ENCODE data around the gene PPP1R14C. TPM values are rescaled to one million over a fixed set of nuclear protein-coding genes. Genes with fewer than 3 reads are reported as not detected.
A peak's percentile ranks its signal among the peaks of the same experiment; 100 is the strongest.
"Not testable (repeated sequence)": the region's sequence is repeated elsewhere in the genome, so short reads cannot be mapped to it uniquely, and the experiment has no call there.

The PPP1R14C gene
- total RNA-seq, 2 experiments from 2014 or later, result 0.33 to 0.44 TPM

GRCh38 chr6:150228072-150228733 lies 85.4 kb downstream of the PPP1R14C start:
- Mint-ChIP-seq H3K36me3 (no peaks in the 10 kb centered on the region), H3K27ac (no peak overlapping the region), H3K9me3 (peaks cover 9% of the 10 kb centered on the region), H3K27me3 (peaks cover 48% of the 10 kb centered on the region), H3K4me1 (peaks cover 2% of the 10 kb centered on the region), H3K4me3 (no peak overlapping the region)
- DNase-seq, result no peak

DNA sequence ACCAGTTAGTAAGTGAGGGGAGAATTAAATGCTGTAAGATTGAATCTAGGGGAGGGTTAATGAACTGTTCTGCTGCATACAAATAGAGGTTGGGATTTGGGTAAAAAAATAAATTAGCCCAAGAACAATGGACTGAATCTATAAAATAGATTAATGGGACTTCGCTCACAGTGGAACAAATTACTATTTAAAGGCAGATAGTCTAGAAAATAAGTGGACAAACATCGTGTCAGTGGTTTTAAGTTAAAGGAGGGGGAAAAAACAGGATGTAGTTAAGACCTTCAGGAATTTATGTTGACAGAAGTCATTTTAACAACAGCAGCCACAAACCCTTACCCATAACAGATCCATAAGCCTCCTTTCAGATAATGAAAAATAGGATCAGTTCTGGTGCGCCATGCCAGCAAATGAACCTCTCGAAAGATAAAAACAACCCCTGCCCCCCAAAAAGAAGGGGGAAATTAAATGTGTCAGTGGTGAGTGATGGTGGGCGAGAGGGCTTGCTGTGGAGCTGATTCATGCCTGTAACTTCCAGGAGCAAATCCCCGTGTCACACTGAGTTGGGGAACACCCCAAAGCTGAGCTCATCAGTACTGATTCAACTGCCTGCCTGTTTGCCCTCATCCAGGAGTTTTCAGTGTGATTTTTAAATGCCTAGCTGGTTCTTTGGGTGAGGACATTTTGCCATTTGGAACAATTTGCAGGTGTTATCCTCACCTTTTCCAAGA lies 86.8 kb downstream of the PPP1R14C start:
- peaks cover 34% of the 10 kb centered on the region for H3K27me3 Mint-ChIP-seq
- H3K36me3 Mint-ChIP-seq, result no peaks in the 10 kb centered on the region
- no peak overlapping the region for H3K27ac Mint-ChIP-seq
- peaks cover 9% of the 10 kb centered on the region for H3K9me3 Mint-ChIP-seq
- DNase-seq, result no peak
- H3K4me1 Mint-ChIP-seq, result peaks cover 2% of the 10 kb centered on the region
- H3K4me3 Mint-ChIP-seq, result no peak overlapping the region

- H3K36me3 Mint-ChIP-seq, result no peaks in the 10 kb centered on the region
- H3K4me1 Mint-ChIP-seq, result peaks cover 3% of the 10 kb centered on the region
- peaks cover 9% of the 10 kb centered on the region for H3K9me3 Mint-ChIP-seq
- H3K4me3 Mint-ChIP-seq, result no peak overlapping the region
- no peak for DNase-seq
- peaks cover 28% of the 10 kb centered on the region for H3K27me3 Mint-ChIP-seq
- H3K27ac Mint-ChIP-seq, result no peak overlapping the region
Observed at GRCh38 chr6:150230164-150230561, 87.3 kb downstream of the PPP1R14C start.

GRCh38 chr6:150230832-150231524 lies 88.1 kb downstream of the PPP1R14C start:
- no peak overlapping the region for H3K27ac Mint-ChIP-seq
- H3K4me1 Mint-ChIP-seq, result peaks cover 5% of the 10 kb centered on the region
- peaks cover 9% of the 10 kb centered on the region for H3K9me3 Mint-ChIP-seq
- peaks cover 24% of the 10 kb centered on the region for H3K27me3 Mint-ChIP-seq
- DNase-seq, result no peak
- H3K4me3 Mint-ChIP-seq, result no peak overlapping the region
- no peaks in the 10 kb centered on the region for H3K36me3 Mint-ChIP-seq

- Mint-ChIP-seq H3K9me3 (peaks cover 9% of the 10 kb centered on the region), H3K4me3 (no peak overlapping the region), H3K27ac (no peak overlapping the region), H3K36me3 (no peaks in the 10 kb centered on the region), H3K4me1 (peaks cover 5% of the 10 kb centered on the region), H3K27me3 (peaks cover 20% of the 10 kb centered on the region)
- no peak for DNase-seq
Observed at GRCh38 chr6:150231525-150231850, 88.6 kb downstream of the PPP1R14C start.

- H3K36me3 Mint-ChIP-seq, result no peaks in the 10 kb centered on the region
- H3K4me3 Mint-ChIP-seq, result no peak overlapping the region
- peaks cover 9% of the 10 kb centered on the region for H3K9me3 Mint-ChIP-seq
- H3K27ac Mint-ChIP-seq, result no peak overlapping the region
- no peak for DNase-seq
- H3K27me3 Mint-ChIP-seq, result peaks cover 16% of the 10 kb centered on the region
- H3K4me1 Mint-ChIP-seq, result peaks cover 5% of the 10 kb centered on the region
Observed at GRCh38 chr6:150233843-150234269, 91.0 kb downstream of the PPP1R14C start.

GRCh38 chr6:150235218-150235617 lies 92.4 kb downstream of the PPP1R14C start:
- Mint-ChIP-seq H3K27me3 (peaks cover 13% of the 10 kb centered on the region), H3K9me3 (peaks cover 9% of the 10 kb centered on the region), H3K4me1 (peaks cover 5% of the 10 kb centered on the region), H3K4me3 (no peak overlapping the region), H3K36me3 (no peaks in the 10 kb centered on the region), H3K27ac (no peak overlapping the region)
- DNase-seq, result no peak

DNA sequence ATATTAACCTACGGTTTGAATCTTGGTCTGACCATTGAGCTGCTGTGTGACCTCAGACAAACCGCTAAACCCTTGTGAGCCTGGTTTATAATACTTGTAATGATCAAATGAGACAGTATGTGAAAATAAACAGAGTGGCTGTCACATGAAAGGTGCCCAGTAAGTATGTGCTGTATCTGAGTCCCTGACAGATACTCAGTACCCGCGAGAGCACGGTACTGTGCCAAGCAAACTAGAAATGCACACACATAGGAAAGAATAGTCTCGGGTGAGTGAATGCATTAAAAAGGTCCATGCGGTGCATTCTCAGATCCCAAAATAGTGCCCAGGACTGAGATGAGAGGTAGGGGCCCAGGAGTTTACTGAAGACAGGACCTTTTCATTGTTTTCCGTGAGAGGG lies 93.3 kb downstream of the PPP1R14C start:
- DNase-seq, result no peak
- no peaks in the 10 kb centered on the region for H3K36me3 Mint-ChIP-seq
- no peak overlapping the region for H3K4me3 Mint-ChIP-seq
- H3K27ac Mint-ChIP-seq, result no peak overlapping the region
- H3K27me3 Mint-ChIP-seq, result peaks cover 7% of the 10 kb centered on the region
- H3K4me1 Mint-ChIP-seq, result peaks cover 8% of the 10 kb centered on the region
- peaks cover 9% of the 10 kb centered on the region for H3K9me3 Mint-ChIP-seq

DNA sequence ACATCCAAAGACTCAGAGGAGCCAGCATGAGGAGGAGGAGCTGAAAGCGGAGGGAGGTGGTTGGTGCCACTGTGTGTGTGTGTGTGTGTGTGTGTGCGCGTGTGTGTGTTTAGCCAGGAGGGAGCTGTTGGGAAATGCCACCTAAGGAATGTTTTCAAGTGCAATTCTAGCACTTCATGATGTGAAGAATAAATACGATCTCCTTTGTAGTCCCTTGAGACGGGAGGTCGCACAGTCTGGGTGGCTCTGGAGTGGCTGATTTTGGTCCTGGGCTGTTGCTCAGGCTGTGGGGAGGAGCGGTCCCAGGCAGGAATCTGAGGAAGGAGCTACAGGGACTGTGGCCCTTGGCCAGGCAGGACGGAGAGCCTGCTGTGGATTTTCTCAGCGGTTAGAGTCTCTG lies 93.7 kb downstream of the PPP1R14C start:
- Mint-ChIP-seq H3K4me1 (peaks cover 10% of the 10 kb centered on the region), H3K27ac (no peak overlapping the region), H3K4me3 (no peak overlapping the region), H3K9me3 (peaks cover 9% of the 10 kb centered on the region), H3K27me3 (peaks cover 3% of the 10 kb centered on the region), H3K36me3 (no peaks in the 10 kb centered on the region)
- no peak for DNase-seq

DNA sequence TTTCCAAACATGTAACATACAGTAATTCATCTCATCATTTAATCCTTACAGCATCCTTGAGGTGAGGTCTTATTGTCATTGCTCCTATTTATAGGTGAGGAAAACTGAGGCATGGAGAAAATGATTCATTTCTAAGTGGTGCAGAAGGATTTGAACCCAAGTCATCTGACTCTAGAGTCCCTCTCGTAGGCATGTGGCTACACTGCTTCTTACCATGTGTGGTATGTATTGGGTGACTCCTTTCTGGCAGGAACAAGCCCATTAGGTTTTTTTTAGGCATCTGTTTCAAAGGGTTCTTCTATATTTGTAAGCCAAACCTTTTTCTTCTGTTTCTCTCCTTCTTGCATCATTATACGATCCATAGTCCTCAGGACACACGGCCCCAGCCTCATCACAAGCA lies 94.8 kb downstream of the PPP1R14C start:
- no peaks in the 10 kb centered on the region for H3K36me3 Mint-ChIP-seq
- DNase-seq, result no peak
- peaks cover 17% of the 10 kb centered on the region for H3K4me1 Mint-ChIP-seq
- no peak overlapping the region for H3K4me3 Mint-ChIP-seq
- H3K27ac Mint-ChIP-seq, result no peak overlapping the region
- H3K9me3 Mint-ChIP-seq, result peaks cover 6% of the 10 kb centered on the region
- peaks cover 3% of the 10 kb centered on the region for H3K27me3 Mint-ChIP-seq

GRCh38 chr6:150238336-150238741 lies 95.5 kb downstream of the PPP1R14C start:
- H3K36me3 Mint-ChIP-seq, result no peaks in the 10 kb centered on the region
- no peak overlapping the region for H3K4me3 Mint-ChIP-seq
- DNase-seq, result no peak
- H3K27me3 Mint-ChIP-seq, result peaks cover 3% of the 10 kb centered on the region
- H3K27ac Mint-ChIP-seq, result no peak overlapping the region
- no peaks in the 10 kb centered on the region for H3K9me3 Mint-ChIP-seq
- H3K4me1 Mint-ChIP-seq, result peaks cover 15% of the 10 kb centered on the region

DNA sequence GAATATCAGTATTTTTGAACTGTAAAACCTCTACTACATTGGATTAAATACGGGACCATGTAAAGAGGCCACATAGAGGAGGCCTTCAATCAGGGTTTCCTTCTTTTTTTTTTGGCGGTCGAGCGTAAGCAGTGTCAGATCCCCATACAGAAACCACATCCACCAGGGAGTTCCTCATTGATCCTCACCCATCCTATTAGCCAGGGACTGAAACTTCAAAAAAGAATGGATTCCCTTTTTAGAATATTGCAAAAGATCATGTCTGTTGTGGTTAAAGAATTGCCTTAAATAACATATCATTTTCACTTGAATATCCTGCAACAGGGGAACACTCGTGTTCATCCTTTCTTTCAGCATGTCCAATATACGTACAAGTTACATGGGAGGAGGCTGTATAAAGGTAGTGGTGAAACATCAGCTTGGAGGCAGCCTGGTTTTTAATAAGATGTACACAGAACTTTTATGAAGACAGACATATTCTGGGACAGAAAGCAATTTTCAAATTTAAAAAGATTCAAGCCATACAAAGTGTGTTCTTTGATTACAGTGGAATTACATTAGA lies 96.1 kb downstream of the PPP1R14C start:
- Mint-ChIP-seq H3K27ac (no peak overlapping the region), H3K4me3 (no peak overlapping the region), H3K36me3 (no peaks in the 10 kb centered on the region), H3K27me3 (peaks cover 3% of the 10 kb centered on the region), H3K9me3 (no peaks in the 10 kb centered on the region), H3K4me1 (peaks cover 15% of the 10 kb centered on the region)
- no peak for DNase-seq

DNA sequence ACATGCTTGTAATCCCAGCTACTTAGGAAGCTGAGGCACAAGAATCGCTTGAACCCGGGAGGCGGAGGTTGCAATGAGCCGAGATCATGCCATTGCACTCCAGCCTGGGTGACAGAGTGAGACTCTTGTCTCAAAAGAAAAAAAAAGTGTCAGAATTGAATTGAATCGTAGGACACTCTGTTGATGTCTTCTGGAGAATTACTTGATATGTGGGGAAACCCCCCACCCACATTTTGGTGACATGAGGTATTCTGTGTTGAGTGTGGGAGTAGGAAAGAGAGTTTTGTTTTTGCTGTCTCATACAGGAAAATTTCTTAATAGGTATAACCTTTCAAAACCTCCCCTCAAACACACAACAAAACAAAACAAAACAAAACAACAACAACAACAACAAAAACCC lies 98.9 kb downstream of the PPP1R14C start:
- H3K9me3 Mint-ChIP-seq, H3K36me3 Mint-ChIP-seq, H3K27me3 Mint-ChIP-seq, H3K4me3 Mint-ChIP-seq, H3K27ac Mint-ChIP-seq: not testable (repeated sequence)
- H3K4me1 Mint-ChIP-seq, result peaks cover 12% of the 10 kb centered on the region
- DNase-seq, result peak; percentile 60

- Mint-ChIP-seq H3K4me1 (peaks cover 12% of the 10 kb centered on the region), H3K4me3 (no peak overlapping the region), H3K9me3 (peaks cover 5% of the 10 kb centered on the region), H3K27me3 (peaks cover 3% of the 10 kb centered on the region), H3K36me3 (no peaks in the 10 kb centered on the region), H3K27ac (no peak overlapping the region)
- DNase-seq, result no peak
Observed at GRCh38 chr6:150243620-150244314, 100.9 kb downstream of the PPP1R14C start.

All from activated naive CD8-positive, alpha-beta T cell treated with anti-CD3 and anti-CD28 coated beads for 36 hours (primary cell).